GM12865 (cell line): ENCODE results near the gene GLRX.
A peak's percentile ranks its signal among the peaks of the same experiment; 100 is the strongest.

Experiments used
- DNase-seq: peaks from one replicate; pipeline ENCODE4 v3.0.0; 2010; ENCODE audit warnings: low read depth
- H3K4me3 ChIP-seq: 2 replicates; pipeline ENCODE4 v1.5.1; 2011; ENCODE audit warnings: mild to moderate bottlenecking, low read depth, low read length, control low read depth
- CTCF ChIP-seq: IDR thresholded peaks from 2 replicates; pipeline ENCODE4 v1.5.1; 2011; ENCODE audit warnings: low read length, control low read depth, low read depth, inconsistent platforms; ENCODE audit not compliant: insufficient read depth; ENCODE audit errors: missing control alignments

GLRX gene

GRCh38 chr5:95842854-95843544 lies 20.5 kb upstream of the GLRX start:
- peak; percentile 44 for TF ChIP-seq CTCF
- H3K4me3 ChIP-seq, result no peak overlapping the region
- DNase-seq, result peak; percentile 90

GRCh38 chr5:95841914-95842812 lies 19.6 kb upstream of the GLRX start:
- DNase-seq, result no peak
- H3K4me3 ChIP-seq, result no peak overlapping the region
- TF ChIP-seq CTCF, result no peak

- no peak for DNase-seq
- TF ChIP-seq CTCF, result no peak
- no peak overlapping the region for H3K4me3 ChIP-seq
Measured at GRCh38 chr5:95840956-95841705, 18.6 kb upstream of the GLRX start.

- TF ChIP-seq CTCF, result no peak
- H3K4me3 ChIP-seq, result no peak overlapping the region
- DNase-seq, result no peak
Measured at GRCh38 chr5:95839658-95840057, 17.1 kb upstream of the GLRX start.

GRCh38 chr5:95838556-95838955 lies 16.0 kb upstream of the GLRX start:
- no peak for DNase-seq
- H3K4me3 ChIP-seq, result no peak overlapping the region
- no peak for TF ChIP-seq CTCF

GRCh38 chr5:95838001-95838520 lies 15.5 kb upstream of the GLRX start:
- TF ChIP-seq CTCF, result no peak
- H3K4me3 ChIP-seq, result no peak overlapping the region
- no peak for DNase-seq
